Measurements from ENCODE around the gene METTL15.

METTL15 gene

DNA sequence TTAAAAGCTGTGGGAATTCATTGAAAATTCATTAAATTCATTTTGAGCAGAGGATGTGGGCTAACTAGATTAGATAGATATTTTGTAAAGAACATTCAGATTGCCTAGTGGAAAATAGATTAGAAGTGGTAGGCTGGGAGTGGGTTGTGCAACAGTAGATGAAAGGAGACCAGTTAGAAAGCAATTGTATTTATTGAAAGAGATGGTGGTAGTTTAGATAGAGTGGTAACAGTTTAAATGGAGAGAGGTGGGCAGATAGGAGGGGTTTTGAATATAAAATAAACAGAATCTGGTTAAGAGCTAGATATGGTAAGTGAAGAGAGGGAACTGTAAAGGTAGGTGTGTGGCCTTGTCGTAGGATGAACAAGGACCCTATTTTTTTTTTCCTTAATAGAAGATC is 34.5 kb downstream of the METTL15 start:
- in situ Hi-C loops (cut with MboI; ENCODE audit: low pct_unique_long_range_greater_than_20kb, low sequenced_read_pairs, unreplicated experiment), result no loop called here
- no peak for DNase-seq (ENCODE audit: low spot score)
- TF ChIP-seq CTCF (IDR thresholded peaks at IDR 0.05; ENCODE audit: extremely low read depth, insufficient read depth, missing control alignments), result no peak

GRCh38 chr11:28144808-28145207 is 36.6 kb downstream of the METTL15 start:
- TF ChIP-seq CTCF (IDR thresholded peaks at IDR 0.05; ENCODE audit: extremely low read depth, insufficient read depth, missing control alignments), result no peak
- no peak for DNase-seq (ENCODE audit: low spot score)
- in situ Hi-C loops (cut with MboI; ENCODE audit: low pct_unique_long_range_greater_than_20kb, low sequenced_read_pairs, unreplicated experiment), result no loop called here

DNA sequence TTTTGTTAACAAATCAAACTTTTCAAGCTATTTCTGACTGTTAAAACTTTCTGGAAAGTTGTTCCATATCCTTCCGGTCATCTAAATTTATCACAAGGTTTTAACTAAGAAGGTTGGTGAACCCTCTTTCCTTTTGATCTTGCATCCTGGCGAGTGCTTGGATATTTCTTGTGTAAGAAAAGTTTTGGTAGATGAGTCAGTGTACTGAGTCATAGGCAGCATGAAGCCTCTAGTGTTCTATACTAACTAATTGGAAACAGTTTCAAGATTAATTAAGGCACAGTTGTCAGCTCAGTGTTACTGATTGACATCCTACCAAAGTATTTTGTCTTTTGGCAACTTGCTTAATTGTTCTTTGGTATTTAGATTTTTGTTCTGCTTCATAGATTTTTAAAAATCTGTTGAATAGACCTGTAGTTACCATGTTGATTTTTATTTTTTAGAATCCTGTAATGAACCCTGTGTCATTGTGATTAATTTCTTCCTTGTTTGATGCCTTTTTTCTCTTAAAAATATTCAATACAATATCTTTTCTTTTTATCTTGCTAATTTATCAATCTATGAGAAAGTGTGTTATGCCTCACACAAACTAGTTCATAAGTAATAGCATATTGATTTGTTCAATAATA is 38.0 kb downstream of the METTL15 start:
- in situ Hi-C loops (cut with MboI; ENCODE audit: low pct_unique_long_range_greater_than_20kb, low sequenced_read_pairs, unreplicated experiment), result no loop called here
- DNase-seq (ENCODE audit: low spot score), result no peak

DNA sequence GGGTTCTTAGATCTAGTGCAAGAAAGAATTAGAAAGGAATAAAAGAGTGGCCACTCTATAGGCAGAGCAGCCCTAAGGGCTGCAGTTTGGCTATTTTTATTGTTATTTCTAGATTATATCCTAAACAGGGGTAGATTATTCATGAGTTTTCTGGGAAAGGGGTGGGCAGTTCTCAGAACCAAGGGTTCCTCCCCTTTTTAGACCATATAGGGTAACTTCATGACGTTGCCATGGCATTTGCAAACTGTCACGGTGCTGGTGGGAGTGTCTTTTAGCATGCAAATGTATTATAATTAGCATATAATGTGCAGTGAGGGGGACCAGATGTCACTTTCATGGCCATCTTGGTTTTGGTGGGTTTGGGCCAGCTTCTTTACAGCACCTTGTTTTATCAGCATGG is 44.6 kb downstream of the METTL15 start:
- in situ Hi-C loops (cut with MboI; ENCODE audit: low pct_unique_long_range_greater_than_20kb, low sequenced_read_pairs, unreplicated experiment), result no loop called here
- DNase-seq (ENCODE audit: low spot score), result no peak
- TF ChIP-seq CTCF (IDR thresholded peaks at IDR 0.05; ENCODE audit: extremely low read depth, insufficient read depth, missing control alignments), result no peak

More for the DNA sequence above, 38.0 kb downstream of the METTL15 start:
- TF ChIP-seq CTCF (IDR thresholded peaks at IDR 0.05; ENCODE audit: extremely low read depth, insufficient read depth, missing control alignments), result no peak

DNA sequence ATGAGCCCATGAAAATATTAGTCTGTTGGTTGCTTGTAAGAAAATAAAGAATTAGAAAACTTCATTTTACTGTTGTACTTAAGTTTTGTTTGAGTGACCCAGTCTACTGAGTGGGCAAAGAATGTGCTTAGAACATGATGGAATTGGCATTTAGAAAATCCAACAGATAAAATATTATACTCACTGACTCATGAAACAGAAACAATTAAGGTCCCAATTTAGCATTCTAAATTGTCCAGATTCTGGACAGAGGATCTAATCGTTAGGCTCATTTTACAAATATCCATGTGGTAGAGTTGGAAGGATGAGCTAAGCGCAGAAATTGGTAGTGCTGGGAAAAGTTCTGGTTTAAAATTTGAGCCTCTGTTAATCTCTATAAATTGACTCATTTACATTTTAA is 45.4 kb downstream of the METTL15 start:
- no peak for DNase-seq (ENCODE audit: low spot score)
- TF ChIP-seq CTCF (IDR thresholded peaks at IDR 0.05; ENCODE audit: extremely low read depth, insufficient read depth, missing control alignments), result no peak
- in situ Hi-C loops (cut with MboI; ENCODE audit: low pct_unique_long_range_greater_than_20kb, low sequenced_read_pairs, unreplicated experiment), result no loop called here

- in situ Hi-C loops (cut with MboI; ENCODE audit: low pct_unique_long_range_greater_than_20kb, low sequenced_read_pairs, unreplicated experiment), result no loop called here
- no peak for DNase-seq (ENCODE audit: low spot score)
- no peak for TF ChIP-seq CTCF (IDR thresholded peaks at IDR 0.05; ENCODE audit: extremely low read depth, insufficient read depth, missing control alignments)
Observed at GRCh38 chr11:28168718-28169117, 60.5 kb downstream of the METTL15 start.

Data from GM13977 (cell line).